ENCODE measurements around the gene TMPRSS2. TPM values are rescaled to one million over a fixed set of nuclear protein-coding genes. Genes with fewer than 3 reads are reported as not detected.

TMPRSS2 gene
- total and polyA plus RNA-seq, 9 of the 15 experiments (the other 6 are each of a cell fraction or from before 2014, with no cell fraction given) = 0.20 TPM; not detected in 8

- Histone ChIP-seq H3K4me1 (replicated peaks in 1 of 2; ENCODE audit: control insufficient read depth in 2 of 2, insufficient read depth in 2 of 2, low read length in 2 of 2) (no peaks in the 10 kb centered on the region), H3K4me3 (no peak overlapping the region), H3K4me2 (ENCODE audit: insufficient read depth, low read length) (no peak overlapping the region), H3K9me3 (replicated peaks; ENCODE audit: control insufficient read depth, insufficient read depth, low read depth, low read length) (no peaks in the 10 kb centered on the region), H4K20me1 (replicated peaks; ENCODE audit: control insufficient read depth, insufficient read depth, low read length) (no peaks in the 10 kb centered on the region), H2AFZ (ENCODE audit: low read depth, low read length) (no peak overlapping the region), H3K36me3 (ENCODE audit: control insufficient read depth, insufficient read depth, low read length) (no peaks in the 10 kb centered on the region), H3K9me1 (ENCODE audit: control insufficient read depth, insufficient read depth, low read length) (no peaks in the 10 kb centered on the region), H3K9ac (ENCODE audit: insufficient read depth in 1 of 2, low read depth in 2 of 2, low read length in 2 of 2) (no peak overlapping the region), H3K27ac (ENCODE audit: extremely low read depth, low read depth, low read length) (no peak overlapping the region), H3K27me3 (ENCODE audit: control insufficient read depth in 2 of 2, insufficient read depth in 2 of 2, low read length in 2 of 2) (peaks cover 21 to 41% of the 10 kb centered on the region in 2 experiments; a peak in 4 of 5 replicates), H3K79me2 (ENCODE audit: control insufficient read depth, insufficient read depth, low read length) (no peaks in the 10 kb centered on the region)
- TF ChIP-seq ZNF76 (CRISPR knock-in tag; IDR thresholded peaks at IDR 0.05; ENCODE audit: borderline replicate concordance) = no peak
- no peak for TF ChIP-seq CREBBP (IDR thresholded peaks at IDR 0.05; ENCODE audit: low read depth, low read length)
- 0% methylated on average over 8 of the region's 8 CpGs for WGBS (ENCODE audit: insufficient coverage, low coverage, missing lambda C conversion rate)
- ChIA-PET CTCF (ENCODE audit: low intra/inter-chr PET ratio) (no interaction called here), POLR2A (interaction anchor here (0.7 to 2.5 kb wide), 2 partner anchors 10 to 598 kb away, joined by 3 to 6 read pairs; no protein-coding TSS in a partner anchor)
- BruUV-seq (replicated peaks) = no TSS peak
- FAIRE-seq (no peak), DNase-seq (ENCODE audit: extremely low read depth in 1 of 4, low spot score in 3 of 4) (no peak), ATAC-seq (no peak)
- intact Hi-C loops (cut with micrococcal nuclease) (no loop called here), in situ Hi-C loops (cut with MboI) (no loop called here)
Measured at GRCh38 chr21:41537356-41537755, 29.4 kb upstream of the TMPRSS2 start.

GRCh38 chr21:41536827-41537103, 28.8 kb upstream of the TMPRSS2 start:
- CTCF ChIA-PET (ENCODE audit: low intra/inter-chr PET ratio) = no interaction called here
- no peaks in the 10 kb centered on the region for H3K79me2 ChIP-seq (ENCODE audit: control insufficient read depth, insufficient read depth, low read length)
- no TSS peak for BruUV-seq (replicated peaks)

More at GRCh38 chr21:41536827-41537103, 28.8 kb upstream of the TMPRSS2 start:
- TF ChIP-seq ZNF778 (CRISPR knock-in tag; IDR thresholded peaks at IDR 0.05) (no peak), HNRNPLL (IDR thresholded peaks at IDR 0.05; ENCODE audit: low read depth, low read length, poor library complexity, severe bottlenecking) (no peak), ZNF695 (CRISPR knock-in tag; IDR thresholded peaks at IDR 0.05) (no peak), TEAD4 (IDR thresholded peaks at IDR 0.05; ENCODE audit: low read length) (no peak), TEAD4 (CRISPR knock-in tag; IDR thresholded peaks at IDR 0.05; ENCODE audit: borderline replicate concordance) (no peak), ZNF408 (CRISPR knock-in tag; IDR thresholded peaks at IDR 0.05; ENCODE audit: low read depth) (no peak), RFX7 (CRISPR knock-in tag; IDR thresholded peaks at IDR 0.05) (no peak), BRCA1 (IDR thresholded peaks at IDR 0.05) (no peak), BRCA1 (CRISPR knock-in tag; IDR thresholded peaks at IDR 0.05) (no peak), E2F3 (CRISPR knock-in tag; IDR thresholded peaks at IDR 0.05) (no peak)
- intact Hi-C loops (cut with micrococcal nuclease) = no loop called here
- 0% methylated on average over 7 of the region's 7 CpGs for WGBS (ENCODE audit: insufficient coverage, low coverage, missing lambda C conversion rate)
- peaks cover 21 to 41% of the 10 kb centered on the region in 2 experiments; a peak in 4 of 5 replicates for H3K27me3 ChIP-seq (ENCODE audit: control insufficient read depth in 2 of 2, insufficient read depth in 2 of 2, low read length in 2 of 2)
- no peak overlapping the region for H3K27ac ChIP-seq (ENCODE audit: extremely low read depth, low read depth, low read length)
- no peaks in the 10 kb centered on the region for H3K4me1 ChIP-seq (replicated peaks in 1 of 2; ENCODE audit: control insufficient read depth in 2 of 2, insufficient read depth in 2 of 2, low read length in 2 of 2)
- H3K4me3 ChIP-seq = no peak overlapping the region
- POLR2A ChIA-PET = interaction anchor here (2.5 kb wide), 1 partner anchor 10 kb away, joined by 6 read pairs; no protein-coding TSS in a partner anchor
- ATAC-seq (no peak), DNase-seq (ENCODE audit: extremely low read depth in 1 of 4, low spot score in 3 of 4) (no peak), FAIRE-seq (no peak)
- no peaks in the 10 kb centered on the region for H3K9me1 ChIP-seq (ENCODE audit: control insufficient read depth, insufficient read depth, low read length)
- in situ Hi-C loops (cut with MboI) = no loop called here
- H2AFZ ChIP-seq (ENCODE audit: low read depth, low read length) = no peak overlapping the region
- H3K9me3 ChIP-seq (replicated peaks; ENCODE audit: control insufficient read depth, insufficient read depth, low read depth, low read length) = no peaks in the 10 kb centered on the region
- no peak overlapping the region; a peak in 1 of 4 replicates for H3K9ac ChIP-seq (ENCODE audit: insufficient read depth in 1 of 2, low read depth in 2 of 2, low read length in 2 of 2)
- H3K36me3 ChIP-seq (ENCODE audit: control insufficient read depth, insufficient read depth, low read length) = no peaks in the 10 kb centered on the region
- no peaks in the 10 kb centered on the region for H4K20me1 ChIP-seq (replicated peaks; ENCODE audit: control insufficient read depth, insufficient read depth, low read length)
- no peak overlapping the region for H3K4me2 ChIP-seq (ENCODE audit: insufficient read depth, low read length)
